OCI-LY3 (cell line): ENCODE measurements around the gene FPGS.

Experiments
- EZH2phosphoT487 ChIP-seq: fragments of 200-600 bp; shearing (Covaris generic); IDR thresholded peaks from 2 replicates; pipeline ENCODE4 v1.6.1; 2018; ENCODE audit warnings: antibody characterized with exemption, mixed run types, low read depth
- TF ChIP-seq, protein P1 (sequence below): fragments of 200-600, 300-600 bp; sonication (generic); IDR thresholded peaks from 2 replicates; pipeline ENCODE4 v1.5.1; 2014; ENCODE audit warnings: antibody characterized with exemption, low read length, low read depth

DNA sequence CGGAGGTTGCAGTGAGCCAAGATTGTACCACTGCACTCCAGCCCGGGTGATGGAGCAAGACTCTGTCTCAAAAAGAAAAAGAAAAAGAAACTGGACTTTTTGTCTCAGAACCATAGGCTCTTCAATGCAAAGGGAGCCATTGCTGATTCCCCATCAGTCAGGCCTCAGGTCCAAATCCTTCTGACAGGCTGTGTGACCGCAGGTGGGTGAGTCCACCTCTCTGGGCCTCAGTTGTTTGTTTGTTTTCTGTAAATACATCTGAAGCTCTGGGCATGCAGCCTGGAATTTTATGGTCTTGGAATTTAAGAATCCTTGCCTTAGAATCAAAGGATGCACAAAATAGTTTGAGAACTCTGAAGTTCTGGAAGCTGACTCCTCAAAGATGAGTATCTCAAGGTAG lies 46.4 kb upstream of the FPGS start:
- TF ChIP-seq, protein P1, sequence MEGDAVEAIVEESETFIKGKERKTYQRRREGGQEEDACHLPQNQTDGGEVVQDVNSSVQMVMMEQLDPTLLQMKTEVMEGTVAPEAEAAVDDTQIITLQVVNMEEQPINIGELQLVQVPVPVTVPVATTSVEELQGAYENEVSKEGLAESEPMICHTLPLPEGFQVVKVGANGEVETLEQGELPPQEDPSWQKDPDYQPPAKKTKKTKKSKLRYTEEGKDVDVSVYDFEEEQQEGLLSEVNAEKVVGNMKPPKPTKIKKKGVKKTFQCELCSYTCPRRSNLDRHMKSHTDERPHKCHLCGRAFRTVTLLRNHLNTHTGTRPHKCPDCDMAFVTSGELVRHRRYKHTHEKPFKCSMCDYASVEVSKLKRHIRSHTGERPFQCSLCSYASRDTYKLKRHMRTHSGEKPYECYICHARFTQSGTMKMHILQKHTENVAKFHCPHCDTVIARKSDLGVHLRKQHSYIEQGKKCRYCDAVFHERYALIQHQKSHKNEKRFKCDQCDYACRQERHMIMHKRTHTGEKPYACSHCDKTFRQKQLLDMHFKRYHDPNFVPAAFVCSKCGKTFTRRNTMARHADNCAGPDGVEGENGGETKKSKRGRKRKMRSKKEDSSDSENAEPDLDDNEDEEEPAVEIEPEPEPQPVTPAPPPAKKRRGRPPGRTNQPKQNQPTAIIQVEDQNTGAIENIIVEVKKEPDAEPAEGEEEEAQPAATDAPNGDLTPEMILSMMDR: no peak
- TF ChIP-seq EZH2phosphoT487: no peak
